A673 (cell line): Measurements from ENCODE around the gene TERT. TPM values are rescaled to one million over a fixed set of nuclear protein-coding genes. Genes with fewer than 3 reads are reported as not detected.

Experiments
- BruUV-seq: library from RNA; stranded (reverse); fragments of 400-500 nt; replicated peaks from 2 replicates; lab custom pipeline; 2021; lab: Mats Ljungman, UMichigan
- CTCF ChIA-PET: fragments of 300-600 bp; sonication (Branson Sonifier 250); formaldehyde crosslinking; loops from one replicate; lab custom pipeline; 2022; ENCODE audit warnings: antibody characterized with exemption; lab: Charles Lee
- POLR2A ChIA-PET: fragments of 300-600 bp; sonication (Branson Sonifier 250); formaldehyde crosslinking; loops from one replicate; lab custom pipeline; 2022; ENCODE audit warnings: antibody characterized with exemption; ENCODE audit not compliant: low non-redundant PET; lab: Charles Lee
- DNase-seq: peaks from one replicate; pipeline ENCODE4 v3.0.0-alpha.2; 2015; ENCODE audit warnings: low spot score
- H3K27ac ChIP-seq: fragments of 200-600 bp; sonication (generic); 2 replicates; pipeline ENCODE4 v1.5.1; 2016; ENCODE audit warnings: mixed run types, low read depth, mild to moderate bottlenecking, mixed read lengths, antibody characterized with exemption, low read length; ENCODE audit not compliant: poor library complexity, severe bottlenecking
- H3K27me3 ChIP-seq: fragments of 200-600 bp; sonication (generic); replicated peaks from 2 replicates; pipeline ENCODE4 v1.6.1; 2017; ENCODE audit warnings: mixed run types, low read depth, mild to moderate bottlenecking, mixed read lengths, antibody characterized with exemption, low read length; ENCODE audit not compliant: insufficient read depth, poor library complexity
- H3K36me3 ChIP-seq: fragments of 200-600 bp; sonication (generic); 2 replicates; pipeline ENCODE4 v1.6.1; 2016; ENCODE audit warnings: mixed run types, mild to moderate bottlenecking, mixed read lengths, antibody characterized with exemption, low read length; ENCODE audit not compliant: insufficient read depth, poor library complexity, severe bottlenecking
- H3K4me1 ChIP-seq: fragments of 200-600 bp; sonication (generic); 2 replicates; pipeline ENCODE4 v1.6.1; 2017; ENCODE audit warnings: mixed run types, mild to moderate bottlenecking, mixed read lengths, antibody characterized with exemption, low read length; ENCODE audit not compliant: insufficient read depth, poor library complexity, severe bottlenecking
- H3K4me3 ChIP-seq: fragments of 200-600 bp; sonication (generic); 2 replicates; pipeline ENCODE4 v1.5.1; 2016; ENCODE audit warnings: low read depth, mixed run types, mild to moderate bottlenecking, mixed read lengths, low read length; ENCODE audit not compliant: poor library complexity, severe bottlenecking
- H3K9me3 ChIP-seq: fragments of 200-600 bp; sonication (generic); 2 replicates; pipeline ENCODE4 v1.6.1; 2016; ENCODE audit warnings: mixed run types, low read depth, mild to moderate bottlenecking, mixed read lengths, antibody characterized with exemption, low read length; ENCODE audit not compliant: poor library complexity, severe bottlenecking
- CTCF ChIP-seq: fragments of 300-800, 200-600 bp; sonication (generic); conservative IDR thresholded peaks from 2 replicates; pipeline ENCODE4 v1.5.1; 2017; ENCODE audit warnings: low read depth, mild to moderate bottlenecking, antibody characterized with exemption, low read length, moderate library complexity, mixed read lengths
- EZH2 ChIP-seq: fragments of 200-600 bp; sonication (generic); IDR thresholded peaks from 2 replicates; pipeline ENCODE4 v1.6.1; 2017; ENCODE audit warnings: borderline replicate concordance, low read depth, mild to moderate bottlenecking, mixed read lengths, antibody characterized with exemption, low read length; ENCODE audit not compliant: poor library complexity, severe bottlenecking
- intact Hi-C: fragments of 100-400 bp; cut with micrococcal nuclease; formaldehyde crosslinking; loops from one replicate; pipeline ENCODE4 v1.10.0; 2022; ENCODE audit not compliant: unreplicated experiment
- total RNA-seq: library from RNA; stranded (reverse); gene quantifications from 2 replicates; pipeline ENCODE4 v1.2.3, GENCODE V29; 2021

TERT gene
- total RNA-seq, 1 experiment from 2014 or later: 14.2 TPM

GRCh38 chr5:1315709-1316587 lies 21.1 kb upstream of the TERT start:
- CTCF ChIA-PET: no interaction called here
- BruUV-seq: no TSS peak
- H3K4me1 ChIP-seq: no peaks in the 10 kb centered on the region

GRCh38 chr5:1315018-1315708 lies 20.3 kb upstream of the TERT start:
- Histone ChIP-seq H3K27me3 (no peaks in the 10 kb centered on the region), H3K9me3 (no peaks in the 10 kb centered on the region), H3K27ac (no peak overlapping the region), H3K36me3 (peaks cover 18% of the 10 kb centered on the region), H3K4me1 (no peaks in the 10 kb centered on the region), H3K4me3 (no peak overlapping the region)
- intact Hi-C loops: no loop called here
- ChIA-PET POLR2A (no interaction called here), CTCF (no interaction called here)
- DNase-seq: no peak
- TF ChIP-seq CTCF: no peak
- BruUV-seq: no TSS peak

More at GRCh38 chr5:1315709-1316587, 21.1 kb upstream of the TERT start:
- H3K9me3 ChIP-seq: no peaks in the 10 kb centered on the region
- DNase-seq: no peak
- intact Hi-C loops: no loop called here
- TF ChIP-seq EZH2 (no peak), CTCF (no peak)
- H3K27ac ChIP-seq: no peak overlapping the region
- POLR2A ChIA-PET: no interaction called here
- no peak overlapping the region for H3K4me3 ChIP-seq
- peaks cover 25% of the 10 kb centered on the region for H3K36me3 ChIP-seq
- no peaks in the 10 kb centered on the region for H3K27me3 ChIP-seq

GRCh38 chr5:1314564-1314982 lies 19.7 kb upstream of the TERT start:
- no peaks in the 10 kb centered on the region for H3K9me3 ChIP-seq
- CTCF ChIA-PET: no interaction called here
- TF ChIP-seq CTCF (no peak), EZH2 (no peak)
- no TSS peak for BruUV-seq
- no peak overlapping the region for H3K4me3 ChIP-seq
- no peak for DNase-seq
- intact Hi-C loops: no loop called here
- no peaks in the 10 kb centered on the region for H3K27me3 ChIP-seq
- peaks cover 13% of the 10 kb centered on the region for H3K36me3 ChIP-seq
- H3K4me1 ChIP-seq: no peaks in the 10 kb centered on the region
- no peak overlapping the region for H3K27ac ChIP-seq
- POLR2A ChIA-PET: no interaction called here
